ENCODE measurements around the gene THYN1.
"Not testable (repeated sequence)": the region's sequence is repeated elsewhere in the genome, so short reads cannot be mapped to it uniquely, and the experiment has no call there.

Gene THYN1

GRCh38 chr11:134273317-134273712, 20.2 kb upstream of the THYN1 start:
- no peak for DNase-seq

DNA sequence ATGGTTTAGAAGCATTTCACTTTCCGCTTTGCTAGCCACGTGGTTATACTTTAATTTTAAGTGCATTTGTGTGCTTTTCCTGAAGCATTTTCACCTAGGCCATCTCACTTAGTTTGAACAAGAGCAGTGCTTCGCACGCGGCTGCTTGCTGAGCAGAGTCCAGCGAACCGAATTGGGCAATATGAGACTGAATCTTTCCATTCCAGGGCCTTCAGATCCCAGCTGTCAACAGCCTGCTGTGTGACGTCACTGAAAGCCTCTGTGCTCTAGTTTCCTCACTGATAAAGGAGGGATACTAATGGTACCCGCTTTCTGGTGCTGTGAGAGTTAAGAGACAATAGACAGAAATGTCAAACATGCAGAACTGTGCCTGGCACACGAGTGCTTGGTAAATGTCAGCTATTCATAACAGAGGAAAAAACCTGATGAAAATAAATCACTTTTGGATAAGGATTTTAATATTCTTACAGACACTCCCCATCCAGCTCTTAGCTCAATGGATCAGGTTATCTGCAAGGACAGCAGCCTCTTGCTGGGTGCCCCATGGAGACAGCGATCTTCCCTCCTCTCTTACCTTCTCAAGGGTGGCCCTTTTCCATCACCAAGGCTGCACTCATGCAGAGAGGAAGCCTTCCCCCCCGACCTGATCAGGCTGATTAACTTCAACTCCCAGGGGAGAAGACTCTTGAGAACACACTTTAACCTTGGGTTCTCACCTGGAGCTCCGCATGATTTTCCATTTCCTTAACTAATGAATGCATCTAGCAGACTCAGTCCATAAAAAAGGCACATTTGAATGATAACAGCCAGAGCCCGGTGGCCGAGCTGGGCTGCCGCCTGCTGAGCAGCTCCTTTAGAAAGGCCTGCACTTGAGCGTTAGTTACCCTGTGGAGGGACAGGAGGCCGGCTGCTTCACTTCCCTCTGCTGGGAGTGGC, 19.5 kb upstream of the THYN1 start:
- no peak for DNase-seq

DNA sequence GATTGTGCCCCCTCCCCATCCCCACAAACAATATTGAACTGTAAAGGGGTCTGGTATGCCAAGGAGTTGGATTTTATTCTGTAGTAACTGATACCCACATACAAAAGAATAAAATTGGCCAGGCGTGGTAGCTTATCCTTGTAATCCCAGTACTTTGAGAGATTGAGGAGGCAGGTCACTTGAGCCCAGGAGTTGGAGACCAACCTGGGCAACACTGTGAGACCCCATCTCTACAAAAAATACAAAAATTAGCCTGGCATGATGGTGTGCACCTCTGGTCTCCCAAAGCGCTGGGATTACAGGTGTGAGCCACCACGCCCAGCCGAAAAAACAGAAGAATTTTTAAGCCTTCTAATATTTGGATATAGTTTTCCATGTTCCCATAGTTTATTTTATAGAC, 18.8 kb upstream of the THYN1 start:
- no peak for DNase-seq

DNA sequence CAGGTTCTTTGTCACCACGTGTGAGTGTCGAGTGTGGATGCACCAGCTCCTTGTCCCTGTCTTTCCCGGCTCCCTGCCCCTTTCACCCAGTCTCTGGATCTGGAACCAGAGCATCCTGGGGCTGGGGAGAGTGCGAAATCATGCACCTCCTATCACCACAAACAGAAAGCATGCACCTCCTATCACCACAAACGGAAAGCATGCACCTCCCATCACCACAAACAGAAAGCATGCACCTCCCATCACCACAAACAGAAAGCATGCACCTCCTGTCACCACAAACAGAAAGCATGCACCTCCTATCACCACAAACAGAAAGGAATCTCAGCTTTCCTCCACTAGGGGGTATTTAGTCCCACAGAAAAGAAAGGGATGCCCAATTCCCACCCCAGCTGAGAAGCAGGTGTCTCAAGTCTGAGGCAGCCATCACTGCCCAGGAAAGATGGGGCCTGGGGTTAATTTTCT, 17.1 kb upstream of the THYN1 start:
- DNase-seq: peak; percentile 24

- no peak for DNase-seq
Observed at GRCh38 chr11:134267966-134268365, 14.8 kb upstream of the THYN1 start.

GRCh38 chr11:134267461-134267860, 14.3 kb upstream of the THYN1 start:
- no peak for DNase-seq

- no peak for DNase-seq
Observed at GRCh38 chr11:134266841-134267251, 13.7 kb upstream of the THYN1 start.

DNA sequence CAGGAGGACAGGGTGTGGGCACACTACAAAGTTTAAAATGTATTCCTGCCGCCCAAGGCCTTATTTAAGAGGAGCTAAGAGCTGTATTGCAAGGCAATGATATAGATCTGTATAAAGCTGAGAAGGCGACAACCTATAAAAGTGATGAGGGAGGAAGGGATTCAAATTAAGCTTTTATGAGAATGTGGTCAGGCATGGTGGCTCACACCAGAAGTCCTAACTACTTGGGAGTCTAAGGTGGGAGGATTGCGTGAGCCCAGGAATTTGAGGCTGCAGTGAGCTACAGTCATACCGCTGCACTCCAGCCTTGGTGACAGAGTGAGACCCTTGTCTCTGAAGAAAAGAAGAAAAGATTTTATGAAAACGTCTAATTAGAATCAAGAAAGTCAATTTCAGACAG, 13.3 kb upstream of the THYN1 start:
- no peak for DNase-seq

GRCh38 chr11:134264966-134265764, 12.0 kb upstream of the THYN1 start:
- DNase-seq: no peak

GRCh38 chr11:134261626-134262488, 8.7 kb upstream of the THYN1 start:
- DNase-seq: no peak

DNA sequence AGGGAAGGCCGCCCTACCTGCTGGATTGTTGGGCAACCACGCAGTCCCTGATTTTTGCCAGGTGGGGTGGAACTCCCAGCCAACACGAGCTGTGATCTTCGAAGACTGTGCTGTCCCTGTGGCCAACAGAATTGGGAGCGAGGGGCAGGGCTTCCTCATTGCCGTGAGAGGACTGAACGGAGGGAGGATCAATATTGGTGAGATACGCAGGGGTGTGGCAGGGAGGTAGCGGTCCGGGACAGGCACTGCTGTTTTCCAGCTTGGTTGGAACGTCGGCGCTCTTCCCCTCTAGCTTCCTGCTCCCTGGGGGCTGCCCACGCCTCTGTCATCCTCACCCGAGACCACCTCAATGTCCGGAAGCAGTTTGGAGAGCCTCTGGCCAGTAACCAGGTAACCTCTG, 7.8 kb upstream of the THYN1 start:
- no peak for DNase-seq

DNA sequence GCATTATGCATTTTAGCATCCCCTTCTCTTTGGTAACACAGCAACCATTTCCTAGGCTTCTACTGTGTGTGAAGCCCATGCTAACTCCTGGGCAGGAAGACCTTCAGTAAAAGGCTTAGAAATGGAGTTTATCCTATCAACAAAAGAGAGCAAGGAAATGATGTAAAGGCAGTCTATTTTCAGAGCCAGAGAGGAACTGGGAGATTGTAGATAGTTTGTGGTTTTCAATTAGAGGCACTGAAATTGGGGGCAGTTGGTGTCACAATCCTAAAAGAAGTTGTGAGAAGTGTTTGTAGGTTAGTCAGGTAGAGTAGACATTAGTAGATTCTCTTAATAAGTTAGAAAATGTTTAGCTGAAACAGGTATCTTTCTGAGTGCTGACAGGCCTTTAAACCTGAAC, 7.4 kb upstream of the THYN1 start:
- DNase-seq: no peak

DNA sequence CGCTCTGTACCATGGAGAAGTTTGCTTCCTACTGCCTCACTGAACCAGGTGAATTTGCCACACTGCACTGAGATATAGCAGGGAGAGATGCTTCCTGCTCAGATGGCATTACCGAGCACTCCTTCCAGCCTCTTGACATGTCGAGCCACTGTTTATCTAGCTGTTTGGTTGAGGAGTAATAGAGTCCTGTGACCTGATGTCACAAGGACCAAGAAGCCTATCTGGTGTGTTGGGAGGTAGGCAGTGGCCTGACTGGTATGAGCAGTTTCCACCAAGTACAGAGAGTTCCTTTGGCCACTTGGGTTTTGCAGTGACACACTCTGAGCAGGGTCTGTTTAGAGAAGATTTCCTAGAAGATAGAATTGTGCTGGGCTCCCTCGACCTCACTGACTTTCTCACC, 5.4 kb upstream of the THYN1 start:
- no peak for DNase-seq

- no peak for DNase-seq
Observed at GRCh38 chr11:134257101-134257500, 3.9 kb upstream of the THYN1 start.

DNA sequence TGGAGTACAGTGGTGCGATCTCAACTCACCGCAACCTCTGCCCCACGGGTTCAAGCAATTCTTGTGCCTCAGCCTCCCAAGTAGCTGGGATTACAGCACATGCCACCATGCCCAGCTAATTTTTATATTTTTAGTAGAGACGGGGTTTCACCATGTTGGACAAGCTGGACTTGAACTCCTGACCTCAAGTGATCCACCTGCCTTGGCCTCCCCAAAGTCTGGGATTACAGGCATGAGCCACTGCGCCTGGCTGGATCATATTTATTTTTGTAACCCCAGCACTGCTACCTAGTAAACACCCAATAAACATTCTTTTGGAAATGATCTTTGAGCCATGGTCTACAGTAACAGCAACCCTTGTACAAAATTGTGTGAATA, 2.0 kb upstream of the THYN1 start:
- DNase-seq: not testable (repeated sequence)

- DNase-seq: no peak
Observed at GRCh38 chr11:134254433-134255183, 1.5 kb upstream of the THYN1 start.

- no peak for DNase-seq
Observed at GRCh38 chr11:134252346-134253187, 585 bp downstream of the THYN1 start.

GRCh38 chr11:134250675-134251074, 2.5 kb downstream of the THYN1 start:
- no peak for DNase-seq

GRCh38 chr11:134250246-134250645, 2.9 kb downstream of the THYN1 start:
- DNase-seq: no peak

GRCh38 chr11:134248910-134249480, 4.2 kb downstream of the THYN1 start:
- no peak for DNase-seq

DNA sequence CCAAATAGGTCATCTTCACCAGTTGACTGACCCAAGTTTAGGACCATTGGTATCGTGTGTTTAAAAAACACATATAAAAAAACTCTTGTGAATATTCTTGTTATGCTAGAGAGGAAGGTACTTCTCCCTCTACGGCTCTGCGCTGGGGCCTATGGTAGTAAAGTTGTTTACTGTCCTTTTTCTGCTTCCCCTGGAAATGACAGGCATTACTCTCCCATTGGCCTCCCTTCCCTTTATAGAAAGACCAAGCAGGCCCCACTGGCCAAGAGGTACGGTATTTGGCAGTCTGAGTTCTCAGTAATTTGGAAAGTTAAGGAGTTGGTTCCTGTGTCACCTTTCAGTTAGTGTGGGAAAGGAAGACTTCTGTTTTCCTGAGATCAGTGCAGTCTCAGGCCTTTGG, 6.5 kb downstream of the THYN1 start:
- DNase-seq: no peak
